ENCODE results near the gene ZNF200.
"Not testable (repeated sequence)": the region's sequence is repeated elsewhere in the genome, so short reads cannot be mapped to it uniquely, and the experiment has no call there.

The ZNF200 gene

DNA sequence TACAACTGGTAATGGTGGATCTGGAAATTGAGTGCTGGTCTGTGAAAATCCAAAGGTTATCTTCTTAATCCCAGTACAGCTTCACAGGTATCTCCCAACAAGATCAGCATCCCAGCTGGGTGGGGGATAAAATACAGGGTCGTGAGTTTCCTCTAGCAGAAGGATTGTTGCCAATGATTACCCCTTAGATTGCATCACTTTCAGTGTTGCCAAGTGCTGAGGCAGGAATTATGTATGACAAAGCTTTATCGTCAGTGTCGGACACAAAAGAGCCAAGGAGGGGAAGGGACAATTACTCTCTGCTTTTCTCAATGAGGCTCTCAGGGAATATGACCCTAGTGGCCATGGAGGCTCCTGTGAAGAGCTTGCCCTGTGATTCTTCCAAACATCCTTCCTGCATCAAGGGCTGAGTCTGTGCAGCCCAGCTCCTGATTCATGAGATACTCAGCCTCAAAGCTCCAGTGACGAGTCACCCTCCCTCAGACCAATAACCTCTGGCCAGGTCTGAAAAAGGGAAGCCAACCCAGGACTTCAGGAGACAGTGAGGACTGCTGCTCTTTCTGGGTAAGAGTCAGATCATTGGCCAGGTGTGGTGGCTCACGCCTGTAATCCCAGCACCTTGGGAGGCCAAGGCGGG is 31.9 kb downstream of the ZNF200 start:
- DNase-seq = no peak

DNA sequence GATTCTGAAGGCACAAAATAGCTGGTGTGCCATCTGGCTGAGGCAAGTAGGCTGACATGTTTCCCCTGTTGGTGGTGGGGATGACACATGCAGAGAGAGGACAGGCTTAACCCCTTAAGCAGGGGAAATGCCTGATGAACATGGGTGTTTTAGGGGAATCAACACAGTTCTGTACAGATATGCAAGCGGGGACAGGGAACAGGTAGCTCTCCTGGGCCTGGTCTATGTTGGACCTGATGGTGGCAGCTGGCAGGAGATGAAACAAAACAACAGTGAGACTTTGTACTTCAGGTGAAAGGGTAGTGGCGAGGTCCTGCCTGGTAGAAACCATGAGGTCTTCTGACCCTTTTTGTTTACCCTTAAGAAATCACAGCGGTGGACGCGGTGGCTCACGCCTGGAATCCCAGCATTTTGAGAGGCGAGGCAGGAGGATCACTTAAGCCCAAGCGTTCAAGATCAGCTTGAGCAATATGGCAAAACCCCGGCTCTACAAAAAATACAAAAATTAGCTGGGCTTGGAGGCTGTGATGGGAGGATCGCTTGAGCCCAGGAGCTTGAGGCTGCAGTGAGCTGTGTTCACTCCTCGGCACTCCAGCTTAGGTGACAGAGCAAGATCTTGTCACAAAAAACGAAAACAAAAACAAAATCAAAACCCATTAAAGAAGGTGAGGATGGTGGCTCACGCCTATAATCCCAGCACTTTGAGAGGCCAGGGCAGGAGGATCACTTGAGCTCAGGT is 36.5 kb downstream of the ZNF200 start:
- DNase-seq = no peak

DNA sequence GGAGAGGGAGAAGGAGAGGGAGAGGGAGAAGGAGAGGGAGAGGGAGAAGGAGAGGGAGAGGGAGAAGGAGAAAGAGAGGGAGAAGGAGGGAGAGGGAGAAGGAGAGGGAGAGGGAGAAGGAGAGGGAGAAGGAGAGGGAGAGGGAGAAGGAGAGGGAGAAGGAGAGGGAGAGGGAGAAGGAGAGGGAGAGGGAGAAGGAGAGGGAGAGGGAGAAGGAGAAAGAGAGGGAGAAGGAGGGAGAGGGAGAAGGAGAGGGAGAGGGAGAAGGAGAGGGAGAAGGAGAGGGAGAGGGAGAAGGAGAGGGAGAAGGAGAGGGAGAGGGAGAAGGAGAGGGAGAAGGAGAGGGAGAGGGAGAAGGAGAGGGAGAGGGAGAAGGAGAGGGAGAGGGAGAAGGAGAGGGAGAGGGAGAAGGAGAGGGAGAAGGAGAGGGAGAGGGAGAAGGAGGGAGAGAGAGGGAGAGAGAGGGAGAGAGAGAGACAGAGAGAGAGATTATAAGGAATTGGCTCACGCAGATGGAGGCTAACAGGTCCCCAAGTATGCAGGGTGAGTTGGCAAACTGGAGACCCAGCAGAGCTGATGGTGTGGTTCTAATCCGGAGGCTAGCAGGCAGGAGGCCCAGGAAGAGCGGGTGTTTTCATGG is 37.1 kb downstream of the ZNF200 start:
- not testable (repeated sequence) for DNase-seq

DNA sequence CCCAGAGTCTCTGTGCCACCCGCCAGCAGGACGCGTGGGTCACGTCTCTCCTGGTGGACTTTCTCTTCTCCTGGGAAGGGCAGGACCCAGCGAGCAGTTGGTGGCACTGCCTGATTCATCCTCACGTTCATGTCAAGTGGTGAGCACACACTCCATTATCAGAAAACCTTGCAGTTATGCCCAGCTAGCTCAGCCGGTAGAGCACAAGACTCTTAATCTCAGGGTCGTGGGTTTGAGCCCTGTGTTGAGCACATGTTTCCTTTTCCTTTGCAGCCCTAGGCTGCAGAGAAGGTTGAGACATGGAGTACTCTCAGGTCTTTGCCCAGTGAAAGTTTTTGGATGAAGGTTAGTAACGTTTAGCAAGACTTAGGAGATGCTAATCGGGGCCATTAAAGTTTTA is 39.0 kb downstream of the ZNF200 start:
- DNase-seq = no peak

DNA sequence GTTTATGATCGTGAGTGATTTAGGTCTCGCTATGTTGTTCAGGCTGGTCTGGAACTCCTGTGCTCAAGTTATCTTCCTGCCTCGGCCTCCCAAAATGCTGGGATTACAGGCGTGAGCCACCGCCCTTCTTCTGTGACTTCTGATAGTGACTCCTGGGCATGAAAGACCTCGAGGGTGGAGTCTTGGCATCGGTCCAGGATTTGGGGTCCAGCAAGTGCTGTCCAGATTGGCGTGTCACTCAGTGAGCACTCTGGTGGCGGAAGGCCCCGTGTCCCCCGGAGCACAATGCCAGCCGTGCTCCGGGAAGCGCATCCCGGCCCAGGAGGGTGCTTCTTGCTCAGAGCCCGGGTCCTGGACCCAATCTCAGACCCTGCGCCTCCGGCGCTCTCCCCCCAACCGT is 40.2 kb downstream of the ZNF200 start:
- no peak for DNase-seq

DNA sequence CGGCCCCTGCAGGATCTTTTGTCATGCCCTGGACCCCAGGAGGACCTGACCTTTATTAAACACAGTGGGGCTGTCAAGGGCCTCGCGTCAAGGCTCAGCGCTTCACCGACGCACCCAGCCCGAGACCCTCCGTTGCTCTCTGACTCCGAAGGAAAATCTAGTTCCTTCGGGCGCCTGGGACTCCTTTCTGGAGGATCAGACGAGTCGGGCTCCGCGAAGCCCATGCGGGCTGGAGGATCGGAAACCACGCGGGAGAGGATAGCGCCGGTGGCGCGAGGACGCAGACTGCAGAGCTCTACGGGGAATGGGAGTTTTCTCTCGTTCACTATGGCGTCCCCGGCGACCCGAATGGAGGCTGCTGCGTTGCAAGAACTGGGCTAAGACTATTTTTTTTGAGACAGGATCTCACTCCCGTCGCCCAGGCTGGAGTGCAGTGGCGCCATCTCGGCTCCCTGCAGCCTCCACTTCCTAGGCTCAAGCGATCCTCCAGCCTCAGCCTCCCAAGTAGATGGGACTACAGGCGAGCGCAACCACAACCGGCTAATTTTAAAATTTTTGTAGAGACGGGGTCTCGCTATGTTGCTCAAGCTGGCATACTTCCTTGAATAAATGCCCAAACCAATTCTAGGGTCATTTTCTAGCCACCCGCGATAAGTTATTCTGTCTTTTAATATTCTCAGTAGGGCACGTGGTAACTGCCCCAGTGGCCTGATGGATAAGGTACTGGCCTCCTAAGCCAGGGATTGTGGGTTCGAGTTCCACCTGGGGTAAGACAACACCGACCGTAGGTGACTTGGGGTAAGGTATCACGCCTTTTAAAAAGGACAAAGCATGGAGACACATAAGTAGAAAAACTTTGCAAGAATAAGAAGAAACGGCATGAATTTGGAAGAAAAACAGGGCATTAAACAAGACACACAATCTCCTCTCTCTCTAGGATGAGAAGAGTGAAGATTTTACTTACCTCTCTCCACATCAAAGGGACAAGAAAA is 41.4 kb downstream of the ZNF200 start:
- no peak for DNase-seq

DNA sequence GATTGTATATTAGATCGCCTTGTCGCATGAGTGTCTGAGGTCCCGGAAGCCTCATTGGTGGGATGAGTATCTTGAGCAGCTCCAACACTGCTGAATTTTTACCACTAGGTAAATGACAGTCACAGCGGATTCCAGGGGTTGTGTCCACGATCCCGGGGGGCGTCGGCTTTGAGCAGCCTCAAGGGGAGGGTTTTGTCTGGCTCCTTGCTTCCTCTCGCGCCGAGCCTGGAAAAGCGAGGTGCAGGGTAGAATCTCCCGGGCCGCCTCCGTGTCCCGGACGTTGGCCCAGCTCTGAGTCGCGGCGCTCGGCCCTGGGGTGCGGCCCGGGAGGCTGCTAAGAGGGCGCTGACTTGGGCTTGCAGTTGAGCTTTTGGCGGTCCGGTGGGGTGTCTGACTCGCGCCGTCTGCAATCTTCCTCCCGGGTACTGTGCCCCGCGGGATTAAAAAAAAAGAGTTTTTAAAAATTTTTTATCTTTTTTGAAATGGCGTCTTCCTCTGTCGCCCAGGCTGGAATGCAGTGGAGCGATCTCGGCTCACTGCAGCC is 42.4 kb downstream of the ZNF200 start:
- no peak for DNase-seq

DNA sequence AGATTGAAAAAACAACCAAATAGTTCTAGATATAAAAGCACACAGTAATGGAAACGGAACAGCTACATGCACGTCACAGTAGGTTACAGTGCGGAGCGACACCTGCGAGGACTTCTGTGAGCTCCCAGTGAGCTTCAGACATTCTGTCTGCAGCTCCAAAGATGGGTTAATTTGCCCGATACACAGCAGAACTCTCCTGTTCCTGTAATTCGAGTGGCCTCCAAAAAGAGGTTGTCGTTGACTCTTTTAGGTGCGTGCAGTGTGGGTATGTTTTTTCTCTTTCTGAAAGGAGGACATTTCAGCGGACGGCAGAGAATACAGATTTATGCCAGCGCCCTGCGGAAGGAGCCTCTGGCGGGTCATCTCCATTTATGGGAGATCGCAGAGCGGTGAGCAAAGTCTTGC is 44.0 kb downstream of the ZNF200 start:
- no peak for DNase-seq

DNA sequence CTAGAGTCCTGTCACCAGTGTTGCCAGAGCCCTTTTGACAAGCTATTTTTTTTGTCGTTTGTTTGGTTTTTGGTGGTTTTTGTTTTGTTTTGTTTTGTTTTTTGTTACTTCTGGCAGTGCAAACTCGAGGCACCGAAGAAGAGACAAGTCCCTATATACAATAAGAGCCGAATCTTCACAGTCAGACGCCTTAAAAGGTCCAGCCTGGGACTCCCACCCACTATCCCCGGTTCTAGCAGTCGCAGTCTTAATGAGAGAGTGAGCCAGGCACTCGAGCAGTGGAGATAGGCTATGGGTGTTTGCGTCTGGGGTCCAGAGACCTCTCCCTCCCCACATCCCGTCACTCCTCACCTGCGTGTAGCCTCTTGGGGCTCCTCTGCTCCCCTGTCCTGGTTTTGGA is 45.1 kb downstream of the ZNF200 start:
- DNase-seq = no peak

DNA sequence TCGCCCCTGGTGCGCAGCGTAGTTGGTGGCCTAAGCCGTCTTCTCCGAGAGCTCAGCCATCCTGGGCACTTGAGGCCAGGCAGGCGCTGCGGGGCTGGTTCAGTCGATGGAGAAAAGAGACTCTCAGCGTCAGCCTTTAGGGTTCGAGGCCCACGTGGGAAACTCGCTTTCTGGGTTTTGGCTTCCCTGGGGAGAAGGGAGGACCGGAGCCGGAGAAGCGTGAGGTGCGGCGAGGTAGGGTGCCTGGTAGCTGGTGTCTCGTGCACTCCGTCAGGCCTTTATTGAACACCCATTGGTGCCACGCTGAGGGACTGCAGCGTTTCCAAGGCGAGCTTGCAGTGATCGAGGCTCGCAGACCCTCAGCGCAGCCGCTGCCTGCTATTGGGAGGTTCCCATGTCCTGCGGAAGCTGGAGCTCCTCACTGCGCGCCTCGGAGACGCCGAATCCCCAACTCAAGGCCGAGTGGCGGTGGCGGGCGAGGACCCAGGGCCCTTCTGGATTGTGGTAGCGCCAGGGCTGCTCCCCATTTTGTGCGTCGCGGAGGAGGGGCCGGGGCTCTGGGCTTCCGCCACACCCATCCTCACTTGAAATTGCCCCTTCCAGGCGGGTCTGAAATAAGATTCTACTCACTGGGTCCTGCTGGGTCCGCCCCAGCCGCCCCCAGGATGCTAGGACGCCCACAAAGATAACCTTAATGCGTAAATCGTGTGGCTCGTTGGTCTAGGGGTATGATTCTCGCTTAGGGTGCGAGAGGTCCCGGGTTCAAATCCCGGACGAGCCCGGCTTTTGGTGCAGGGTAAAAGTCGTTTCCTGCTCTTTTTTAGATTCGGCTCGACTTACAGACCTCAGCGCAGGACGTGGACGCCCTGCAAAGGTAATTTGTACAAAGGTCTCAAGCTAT is 45.8 kb downstream of the ZNF200 start:
- peak in 4 of 56 donors; percentile 2 to 56 (median 18) for DNase-seq

DNA sequence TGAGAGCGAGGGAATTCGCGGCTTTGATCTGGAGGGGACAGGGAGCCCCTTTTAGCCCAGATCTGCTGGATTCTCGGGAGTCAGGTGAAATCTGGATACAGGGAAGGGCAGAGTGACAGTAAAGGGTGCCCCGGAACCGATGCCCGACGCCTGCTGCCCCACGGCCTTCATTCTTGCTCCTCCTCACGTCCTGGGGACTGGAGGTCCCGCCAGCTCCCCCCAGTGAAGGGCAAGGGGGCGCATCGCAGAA is 46.4 kb downstream of the ZNF200 start:
- DNase-seq = no peak

DNA sequence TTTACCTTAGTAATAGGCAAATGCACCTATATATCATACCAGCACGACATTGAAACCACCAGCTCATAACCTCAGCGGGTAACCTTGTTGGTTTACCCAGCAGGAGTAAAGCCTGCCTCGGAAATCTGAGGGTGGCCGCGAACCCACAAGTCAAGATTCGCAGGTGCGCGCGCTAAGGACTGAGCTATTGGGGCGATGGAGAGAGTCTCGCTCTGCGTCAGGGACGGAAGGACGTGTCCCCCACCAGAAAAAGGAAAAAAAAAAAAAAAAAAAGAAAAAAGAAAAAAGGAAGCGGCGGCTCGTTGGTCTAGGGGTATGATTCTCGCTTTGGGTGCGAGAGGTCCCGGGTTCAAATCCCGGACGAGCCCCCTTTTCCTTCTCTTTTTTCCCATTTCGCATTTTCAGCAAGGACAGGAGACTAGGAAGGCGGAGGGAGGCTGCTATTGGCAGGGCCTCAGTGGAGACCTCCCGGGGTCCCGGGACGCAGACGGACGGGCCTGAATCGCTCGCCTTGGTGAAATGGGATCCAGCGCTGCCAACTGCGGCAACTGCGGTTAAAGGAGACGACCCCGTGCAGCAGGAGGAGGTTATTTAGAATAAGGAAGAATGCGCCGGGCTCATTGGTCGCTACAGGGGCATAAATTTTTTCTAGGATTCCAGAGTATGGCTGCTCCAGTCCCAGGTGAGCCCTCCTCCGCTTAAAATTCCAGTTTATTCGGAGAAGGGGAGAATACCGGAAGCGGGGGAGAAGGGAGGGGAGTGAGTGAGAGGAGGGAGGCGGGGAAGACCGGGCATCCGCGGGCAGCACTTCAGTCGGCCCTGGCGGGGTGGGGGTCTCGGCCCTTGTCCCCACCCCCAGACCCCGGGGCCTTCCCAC is 46.9 kb downstream of the ZNF200 start, which contains the start of gene OR1F1:
OR1F1 (plus strand) TSS at position 407 of the 877 bp plus-strand sequence.
- DNase-seq = peak in 1 of 56 donors; percentile 16

DNA sequence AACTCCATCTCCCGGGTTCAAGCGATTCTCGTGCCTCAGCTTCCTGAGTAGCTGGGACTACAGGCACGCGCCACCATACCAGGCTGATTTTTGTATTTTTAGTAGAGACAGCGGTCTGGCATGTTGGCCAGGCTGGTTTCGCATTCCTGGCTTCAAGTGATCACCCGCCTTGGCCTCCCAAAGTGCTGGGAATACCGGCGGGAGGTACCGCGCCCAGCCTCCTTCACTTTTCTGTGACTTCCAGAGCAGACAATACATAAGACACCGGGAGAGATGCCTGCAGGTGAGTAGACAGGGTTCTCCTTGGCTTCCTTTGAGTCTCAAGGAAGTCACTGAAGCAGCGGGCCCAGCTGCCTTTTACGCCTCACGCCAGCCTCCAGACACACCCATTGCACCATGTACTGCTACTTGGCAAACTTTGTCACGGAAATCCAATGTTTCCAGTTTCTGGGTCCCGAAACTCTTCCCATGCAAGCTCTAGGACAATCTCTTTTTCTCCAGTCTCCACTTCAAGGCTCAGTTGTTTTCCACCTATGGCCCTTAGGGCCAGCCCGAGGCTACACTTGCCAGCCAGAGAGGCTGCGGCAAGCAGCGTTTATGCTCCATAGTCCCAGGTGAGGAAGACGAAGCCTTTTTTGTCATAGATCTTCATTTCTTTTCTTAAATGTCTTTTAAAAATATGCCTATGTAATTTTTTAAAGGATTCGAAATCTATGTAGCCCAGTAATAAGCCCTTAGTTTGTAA is 47.8 kb downstream of the ZNF200 start:
- no peak for DNase-seq

DNA sequence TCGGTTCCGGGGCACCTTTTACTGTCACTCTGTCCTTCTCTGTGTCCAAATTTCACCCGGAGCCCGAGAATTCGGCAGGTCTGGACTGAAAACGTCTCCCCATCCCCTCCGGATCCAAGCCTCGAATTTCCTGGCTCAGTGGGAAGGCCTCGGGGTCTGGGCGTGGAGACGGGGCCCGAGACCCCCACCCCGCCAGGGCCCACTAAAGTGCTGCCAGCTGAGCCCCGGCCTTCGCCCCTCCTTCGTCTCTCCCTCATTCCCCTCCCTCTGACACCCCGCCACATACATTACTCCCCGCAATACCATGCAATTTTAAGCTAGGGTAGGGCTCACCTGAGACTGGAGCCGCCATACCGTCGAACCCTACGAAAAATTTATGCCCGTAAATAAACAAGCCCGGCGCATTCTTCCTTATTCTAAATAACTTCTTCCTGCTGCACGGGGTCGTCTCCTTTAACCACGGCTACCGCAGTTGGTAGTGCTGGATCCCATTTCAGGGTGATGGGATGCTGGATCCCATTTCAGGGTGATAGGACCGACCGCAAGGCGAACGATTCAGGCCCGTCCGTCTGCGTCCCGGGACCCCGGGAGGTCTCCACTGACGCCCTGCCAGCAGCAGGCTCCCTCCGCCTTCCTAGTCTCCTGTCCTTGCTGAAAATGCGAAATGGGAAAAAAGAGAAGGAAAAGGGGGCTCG is 51.4 kb downstream of the ZNF200 start:
- DNase-seq = no peak

DNA sequence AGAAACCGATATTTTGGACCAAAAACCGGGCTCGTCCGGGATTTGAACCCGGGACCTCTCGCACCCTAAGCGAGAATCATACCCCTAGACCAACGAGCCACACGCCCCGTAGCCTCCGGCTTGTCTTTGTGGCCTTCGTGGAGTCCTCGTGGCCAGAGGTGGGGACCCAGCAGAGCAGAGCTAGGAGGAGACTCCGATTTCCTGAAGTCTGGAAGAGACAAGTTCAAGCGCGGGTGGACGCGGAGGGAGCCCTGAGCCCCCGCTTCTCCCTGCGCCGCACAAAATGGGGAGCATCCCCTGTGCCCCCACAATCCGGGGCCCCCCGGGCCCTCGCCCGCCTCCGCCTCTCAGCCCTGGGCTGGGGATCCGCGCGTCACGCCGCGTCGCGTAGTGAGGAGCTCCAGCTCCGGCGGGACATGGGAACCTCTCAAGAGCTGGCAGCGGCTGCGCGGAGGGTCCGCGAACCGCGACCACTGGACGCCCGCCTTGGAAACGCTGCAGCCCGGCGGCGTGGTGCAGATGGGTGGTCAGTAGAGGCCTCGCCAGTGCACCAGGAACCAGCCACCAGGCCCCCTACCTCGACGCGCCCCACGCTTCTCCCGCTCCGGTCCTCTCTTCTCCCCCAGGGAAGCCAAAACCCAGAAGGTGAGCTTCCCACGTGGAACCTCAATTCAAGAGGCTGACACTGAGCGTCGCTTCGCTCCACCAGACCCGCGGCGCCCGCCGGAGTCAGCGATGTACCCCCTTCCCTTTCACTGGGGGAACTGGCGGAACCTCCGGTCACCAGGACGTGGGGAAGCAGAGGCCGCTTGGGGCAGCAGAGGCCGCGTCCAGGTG is 52.1 kb downstream of the ZNF200 start:
- peak in 2 of 56 donors; percentile 27 to 50 for DNase-seq

DNA sequence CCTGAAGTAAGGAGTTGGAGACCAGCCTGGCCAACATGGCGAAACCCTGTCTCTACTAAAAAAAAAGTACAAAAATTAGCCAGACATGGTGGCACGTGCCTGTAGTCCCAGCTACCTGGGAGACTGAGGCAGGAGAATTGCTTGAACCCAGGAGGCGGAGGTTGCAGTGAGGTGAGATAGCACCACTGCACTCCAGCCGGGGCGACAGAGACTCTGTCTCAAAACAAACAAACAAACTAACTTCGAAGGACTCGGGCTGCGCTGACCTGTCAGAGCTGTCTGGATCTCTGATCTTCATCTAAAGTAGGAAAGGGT is 52.7 kb downstream of the ZNF200 start:
- DNase-seq = not testable (repeated sequence)

DNA sequence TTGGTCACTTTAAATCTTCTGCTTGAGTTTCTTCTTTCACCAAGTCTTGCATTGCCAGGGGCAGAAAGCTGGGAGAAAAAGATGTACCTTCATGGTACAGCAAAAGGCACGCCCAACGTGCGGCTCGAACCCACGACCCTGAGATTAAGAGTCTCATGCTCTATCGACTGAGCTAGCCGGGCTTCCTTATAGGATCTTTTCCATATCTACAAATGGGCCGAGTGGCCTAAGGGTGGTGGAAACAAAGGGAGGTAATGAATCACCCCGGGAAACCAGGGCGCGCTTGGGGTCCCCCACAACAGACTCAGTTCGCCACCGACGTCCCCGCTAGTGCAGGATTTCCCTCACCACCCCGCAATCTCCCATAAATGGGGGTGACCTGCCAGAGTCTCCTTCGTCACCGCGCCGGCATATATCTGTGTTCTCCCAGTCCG is 54.5 kb downstream of the ZNF200 start:
- DNase-seq = no peak
